H9 (cell line): ENCODE data around the gene ANO3. TPM values are rescaled to one million over a fixed set of nuclear protein-coding genes. Genes with fewer than 3 reads are reported as not detected.

Source experiments
- DNase-seq: peaks from one replicate; pipeline ENCODE4 v3.0.0-alpha.2; 2017
- H2AFZ ChIP-seq: one replicate; pipeline ENCODE4 v1.6.1; 2013; ENCODE audit warnings: mild to moderate bottlenecking, low read length, control low read depth, moderate library complexity
- H2AK5ac ChIP-seq: 2 replicates; pipeline ENCODE4 v1.6.1; 2013; ENCODE audit warnings: low read length, control low read depth, mixed read lengths; ENCODE audit not compliant: insufficient read length
- H2BK120ac ChIP-seq: one replicate; pipeline ENCODE4 v1.6.1; 2013; ENCODE audit warnings: low read depth, mild to moderate bottlenecking, low read length, control low read depth, inconsistent platforms; ENCODE audit not compliant: poor library complexity, severe bottlenecking
- H2BK12ac ChIP-seq: 2 replicates; pipeline ENCODE4 v1.6.1; 2013; ENCODE audit warnings: low read length, control low read depth, mixed read lengths, low read depth; ENCODE audit not compliant: insufficient read length
- H2BK15ac ChIP-seq: 2 replicates; pipeline ENCODE4 v1.6.1; 2013; ENCODE audit warnings: low read depth, low read length, control low read depth
- H2BK20ac ChIP-seq: one replicate; pipeline ENCODE4 v1.6.1; 2013; ENCODE audit warnings: low read depth, mild to moderate bottlenecking, low read length, control low read depth, inconsistent platforms; ENCODE audit not compliant: poor library complexity, severe bottlenecking
- H2BK5ac ChIP-seq: 2 replicates; pipeline ENCODE4 v1.6.1; 2013; ENCODE audit warnings: low read length, control low read depth, mixed read lengths; ENCODE audit not compliant: insufficient read length
- H3K14ac ChIP-seq: 2 replicates; pipeline ENCODE4 v1.6.1; 2013; ENCODE audit warnings: low read length, control low read depth; ENCODE audit not compliant: insufficient read depth
- H3K18ac ChIP-seq: 2 replicates; pipeline ENCODE4 v1.6.1; 2013; ENCODE audit warnings: low read depth, mild to moderate bottlenecking, mixed read lengths, low read length, control low read depth; ENCODE audit not compliant: insufficient read length
- H3K23ac ChIP-seq: 2 replicates; pipeline ENCODE4 v1.6.1; 2013; ENCODE audit warnings: low read length, control low read depth, mixed read lengths, low read depth; ENCODE audit not compliant: insufficient read length
- H3K23me2 ChIP-seq: 2 replicates; pipeline ENCODE4 v1.6.1; 2013; ENCODE audit warnings: low read depth, mild to moderate bottlenecking, mixed read lengths, low read length, control low read depth; ENCODE audit not compliant: insufficient read length, poor library complexity, severe bottlenecking
- H3K27ac ChIP-seq: 2 replicates; pipeline ENCODE4 v1.5.1; 2013; ENCODE audit warnings: low read length, control low read depth, mixed read lengths, low read depth; ENCODE audit not compliant: insufficient read length
- H3K27me3 ChIP-seq: 2 replicates; pipeline ENCODE4 v1.6.1; 2013; ENCODE audit warnings: low read length, control low read depth, inconsistent platforms; ENCODE audit not compliant: insufficient read depth
- H3K4ac ChIP-seq: 2 replicates; pipeline ENCODE4 v1.6.1; 2013; ENCODE audit warnings: low read depth, mild to moderate bottlenecking, control low read depth, inconsistent platforms, low read length, moderate library complexity
- H3K4me1 ChIP-seq: 2 replicates; pipeline ENCODE4 v1.6.1; 2013; ENCODE audit warnings: low read length, control low read depth, inconsistent platforms; ENCODE audit not compliant: insufficient read depth
- H3K4me2 ChIP-seq: 2 replicates; pipeline ENCODE4 v1.6.1; 2013; ENCODE audit warnings: low read length, control low read depth, mixed read lengths; ENCODE audit not compliant: insufficient read length, insufficient read depth
- H3K56ac ChIP-seq: 2 replicates; pipeline ENCODE4 v1.6.1; 2013; ENCODE audit warnings: low read depth, mild to moderate bottlenecking, mixed read lengths, low read length, control low read depth; ENCODE audit not compliant: insufficient read length
- H3K79me1 ChIP-seq: 2 replicates; pipeline ENCODE4 v1.6.1; 2013; ENCODE audit warnings: low read depth, mild to moderate bottlenecking, moderate library complexity, low read length, control low read depth, inconsistent platforms; ENCODE audit not compliant: insufficient read depth, poor library complexity, severe bottlenecking
- H3K79me2 ChIP-seq: 2 replicates; pipeline ENCODE4 v1.6.1; 2013; ENCODE audit warnings: low read length, control low read depth, inconsistent platforms; ENCODE audit not compliant: insufficient read depth
- H3K9ac ChIP-seq: 2 replicates; pipeline ENCODE4 v1.6.1; 2013; ENCODE audit warnings: low read length, control low read depth, mixed read lengths; ENCODE audit not compliant: insufficient read length; ENCODE audit errors: extremely low read depth
- H3K9me3 ChIP-seq: one replicate; pipeline ENCODE4 v1.6.1; 2013; ENCODE audit warnings: low read depth, low read length, inconsistent platforms; ENCODE audit not compliant: control insufficient read depth
- H3T11ph ChIP-seq: one replicate; pipeline ENCODE4 v1.6.1; 2013; ENCODE audit warnings: mild to moderate bottlenecking, low read length, control low read depth, inconsistent platforms
- H4K20me1 ChIP-seq: one replicate; pipeline ENCODE4 v1.6.1; 2013; ENCODE audit not compliant: control insufficient read depth, insufficient read length, insufficient read depth
- H4K5ac ChIP-seq: 2 replicates; pipeline ENCODE4 v1.6.1; 2013; ENCODE audit warnings: low read depth, mild to moderate bottlenecking, mixed read lengths, low read length, control low read depth; ENCODE audit not compliant: insufficient read length
- H4K8ac ChIP-seq: replicated peaks from 2 replicates; pipeline ENCODE4 v1.6.1; 2013; ENCODE audit warnings: low read length, control low read depth, mixed read lengths, low read depth; ENCODE audit not compliant: insufficient read length
- H4K91ac ChIP-seq: 2 replicates; pipeline ENCODE4 v1.6.1; 2013; ENCODE audit warnings: low read depth, mild to moderate bottlenecking, moderate library complexity, mixed read lengths, low read length, control low read depth; ENCODE audit not compliant: insufficient read length
- H3K27ac Mint-ChIP-seq, 3 experiments: 2 replicates in 2 of 3; 3 replicates in 1 of 3; pipeline ENCODE4 v1.8.0; 2020 to 2021; ENCODE audit warnings: mixed read lengths in 3 of 3, mild to moderate bottlenecking in 1 of 3, moderate library complexity in 1 of 3
- H3K27me3 Mint-ChIP-seq: 2 replicates; pipeline ENCODE4 v1.8.0; 2021; ENCODE audit warnings: low read depth, mild to moderate bottlenecking, moderate library complexity, mixed read lengths
- H3K36me3 Mint-ChIP-seq, 3 experiments: 2 replicates in 2 of 3; 3 replicates in 1 of 3; pipeline ENCODE4 v1.8.0; 2020 to 2021; ENCODE audit warnings: low read depth in 3 of 3, mixed read lengths in 3 of 3; ENCODE audit not compliant: insufficient read depth in 1 of 3
- H3K4me1 Mint-ChIP-seq, 2 experiments: 2 replicates each; pipeline ENCODE4 v1.8.0; 2020; ENCODE audit warnings: mixed read lengths in 2 of 2
- H3K4me3 Mint-ChIP-seq, 2 experiments: 2 replicates in 1 of 2; 3 replicates in 1 of 2; pipeline ENCODE4 v1.8.0; 2020 to 2021; ENCODE audit warnings: mild to moderate bottlenecking in 2 of 2, mixed read lengths in 2 of 2, moderate library complexity in 1 of 2
- H3K9me3 Mint-ChIP-seq, 2 experiments: 2 replicates in 1 of 2; 3 replicates in 1 of 2; pipeline ENCODE4 v1.8.0; 2020; ENCODE audit warnings: mild to moderate bottlenecking in 2 of 2, mixed read lengths in 2 of 2, moderate library complexity in 1 of 2
- WGBS: extraction: QIAGEN DNeasy Blood & Tissue Kit; methylation state at CpG from one replicate; pipeline ENCODE4 v1.1.7; 2013; ENCODE audit warnings: missing lambda C conversion rate, low lambda C conversion rate, mixed read lengths; ENCODE audit not compliant: insufficient read length; ENCODE audit errors: extremely low coverage; 5-methylcytosine and 5-hydroxymethylcytosine counted together
- total RNA-seq: library from RNA; stranded (reverse); gene quantifications from 2 replicates; pipeline ENCODE4 v1.2.1, GENCODE V29; 2021
- TF ChIP-seq, protein P1 (sequence below): fragments of 200-600 bp; sonication (generic); conservative IDR thresholded peaks from 3 replicates; pipeline ENCODE4 v1.8.0; 2021; ENCODE audit warnings: antibody characterized with exemption, mild to moderate bottlenecking

ANO3 gene
- total RNA-seq, 1 experiment from 2014 or later, result not detected

DNA sequence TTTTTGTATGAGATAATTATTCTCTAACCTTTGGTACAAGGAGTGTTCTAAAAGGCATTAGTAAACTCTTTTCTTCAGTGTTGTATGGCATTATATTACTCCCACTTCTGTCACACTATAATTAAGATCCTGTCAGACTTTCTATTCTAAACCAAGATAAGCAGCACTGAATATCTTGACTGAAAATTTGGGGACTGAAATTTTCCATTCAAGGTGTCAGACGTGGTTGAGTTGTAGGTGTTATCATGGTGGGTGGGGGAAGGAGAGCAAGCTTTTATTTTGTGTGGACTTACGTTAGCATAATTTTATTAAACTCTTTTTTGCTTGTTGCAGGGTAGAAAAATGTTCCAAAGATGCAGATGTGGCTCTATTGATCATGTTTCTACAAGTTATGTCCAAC is 217.2 kb downstream of the ANO3 start:
- no peak overlapping the region for H3K56ac ChIP-seq
- H2AK5ac ChIP-seq, result no peak overlapping the region
- H3K79me1 ChIP-seq, result no peaks in the 10 kb centered on the region
- H3K14ac ChIP-seq, result no peak overlapping the region
- no peak overlapping the region for H2BK15ac ChIP-seq
- H4K5ac ChIP-seq, result no peak overlapping the region
- Mint-ChIP-seq H3K4me1 (peaks cover 4% of the 10 kb centered on the region in 2 experiments), H3K27ac (no peak overlapping the region), H3K27me3 (peaks cover 2% of the 10 kb centered on the region; the same call in 1 of the 2 replicates), H3K4me3 (no peak overlapping the region), H3K36me3 (no peaks in the 10 kb centered on the region; a peak in 1 of 7 replicates), H3K9me3 (no peaks in the 10 kb centered on the region)
- H4K20me1 ChIP-seq, result no peaks in the 10 kb centered on the region
- WGBS, result no CpG with 5 or more reads among the region's 2 CpGs
- DNase-seq, result no peak
- no peak overlapping the region for H2BK120ac ChIP-seq
- H3K4ac ChIP-seq, result no peak overlapping the region
- no peak overlapping the region for H3T11ph ChIP-seq
- H3K4me1 ChIP-seq, result no peaks in the 10 kb centered on the region
- H3K18ac ChIP-seq, result no peak overlapping the region
- H3K9me3 ChIP-seq, result no peaks in the 10 kb centered on the region
- no peak overlapping the region for H3K27ac ChIP-seq
- H3K27me3 ChIP-seq, result no peaks in the 10 kb centered on the region
- no peak overlapping the region for H2AFZ ChIP-seq
- H4K8ac ChIP-seq, result no peak overlapping the region
- H3K4me2 ChIP-seq, result no peak overlapping the region
- TF ChIP-seq, protein P1, sequence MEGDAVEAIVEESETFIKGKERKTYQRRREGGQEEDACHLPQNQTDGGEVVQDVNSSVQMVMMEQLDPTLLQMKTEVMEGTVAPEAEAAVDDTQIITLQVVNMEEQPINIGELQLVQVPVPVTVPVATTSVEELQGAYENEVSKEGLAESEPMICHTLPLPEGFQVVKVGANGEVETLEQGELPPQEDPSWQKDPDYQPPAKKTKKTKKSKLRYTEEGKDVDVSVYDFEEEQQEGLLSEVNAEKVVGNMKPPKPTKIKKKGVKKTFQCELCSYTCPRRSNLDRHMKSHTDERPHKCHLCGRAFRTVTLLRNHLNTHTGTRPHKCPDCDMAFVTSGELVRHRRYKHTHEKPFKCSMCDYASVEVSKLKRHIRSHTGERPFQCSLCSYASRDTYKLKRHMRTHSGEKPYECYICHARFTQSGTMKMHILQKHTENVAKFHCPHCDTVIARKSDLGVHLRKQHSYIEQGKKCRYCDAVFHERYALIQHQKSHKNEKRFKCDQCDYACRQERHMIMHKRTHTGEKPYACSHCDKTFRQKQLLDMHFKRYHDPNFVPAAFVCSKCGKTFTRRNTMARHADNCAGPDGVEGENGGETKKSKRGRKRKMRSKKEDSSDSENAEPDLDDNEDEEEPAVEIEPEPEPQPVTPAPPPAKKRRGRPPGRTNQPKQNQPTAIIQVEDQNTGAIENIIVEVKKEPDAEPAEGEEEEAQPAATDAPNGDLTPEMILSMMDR, result no peak
- no peak overlapping the region for H2BK12ac ChIP-seq
- no peak overlapping the region for H2BK5ac ChIP-seq
- H3K9ac ChIP-seq, result no peak overlapping the region
- no peak overlapping the region for H4K91ac ChIP-seq
- H2BK20ac ChIP-seq, result no peak overlapping the region
- H3K23me2 ChIP-seq, result no peaks in the 10 kb centered on the region
- H3K79me2 ChIP-seq, result no peaks in the 10 kb centered on the region
- H3K23ac ChIP-seq, result no peak overlapping the region
